HG03175 (cell line): Measurements from ENCODE around the gene NCOA1.

Source experiments
- ATAC-seq: cut with Tn5 transposase; IDR thresholded peaks from one replicate; pipeline ENCODE4 v1.9.1; 2021; ENCODE audit warnings: mild to moderate bottlenecking, moderate library complexity; ENCODE audit not compliant: unreplicated experiment

Gene NCOA1

DNA sequence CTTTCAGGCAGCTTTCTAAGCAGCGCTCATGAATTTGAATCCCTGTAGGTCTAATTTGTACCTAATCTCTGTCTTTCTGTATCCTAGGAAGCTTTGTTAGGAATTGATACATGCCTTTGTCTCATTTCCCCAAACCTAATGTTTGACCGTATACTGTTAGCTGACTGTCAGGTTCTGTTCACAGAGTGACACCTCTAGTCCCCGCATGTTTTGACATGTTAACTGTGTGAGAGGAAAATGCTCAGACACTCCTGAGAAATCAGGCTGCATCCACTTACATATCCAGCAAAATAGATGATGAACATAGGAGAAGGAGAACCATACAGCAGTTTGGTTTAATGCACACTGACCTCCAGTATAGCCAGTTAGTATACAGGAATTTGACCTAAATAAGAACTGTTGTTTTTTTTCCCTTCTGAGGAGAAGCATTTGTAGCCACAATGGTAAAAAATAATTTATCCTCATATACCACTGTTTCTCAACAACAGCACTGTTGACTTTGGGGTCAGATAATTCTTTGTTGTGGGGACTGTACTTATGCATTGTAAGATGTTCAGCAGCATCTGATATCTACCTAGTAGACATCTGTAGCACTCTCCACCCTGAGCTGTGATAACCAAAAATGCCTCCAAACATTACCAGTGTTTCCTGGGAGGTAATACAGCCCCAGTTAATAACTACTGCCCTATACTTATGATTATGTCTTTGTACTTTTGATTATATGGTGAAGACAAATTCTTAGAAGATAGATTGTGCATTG is 130.9 kb downstream of the NCOA1 start:
- no peak for ATAC-seq

DNA sequence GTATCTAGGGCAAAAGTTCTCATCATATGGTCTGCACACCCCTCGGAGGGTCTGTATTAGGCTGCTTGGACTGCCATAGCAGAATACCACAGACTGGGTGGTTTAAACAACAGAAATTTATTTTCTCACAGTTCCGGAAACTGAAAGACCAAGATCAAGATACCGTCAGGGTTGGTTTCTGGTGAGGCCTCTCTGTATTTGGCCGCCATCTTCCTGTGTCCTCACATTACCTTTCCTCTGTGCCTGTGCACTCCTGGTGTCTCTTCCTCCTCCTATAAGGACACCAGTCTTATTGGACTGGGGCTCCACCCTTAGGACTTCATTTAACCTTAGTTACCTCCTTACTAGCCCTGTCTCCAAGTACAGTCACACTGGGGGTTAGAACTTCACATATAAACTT is 132.5 kb downstream of the NCOA1 start:
- no peak for ATAC-seq

DNA sequence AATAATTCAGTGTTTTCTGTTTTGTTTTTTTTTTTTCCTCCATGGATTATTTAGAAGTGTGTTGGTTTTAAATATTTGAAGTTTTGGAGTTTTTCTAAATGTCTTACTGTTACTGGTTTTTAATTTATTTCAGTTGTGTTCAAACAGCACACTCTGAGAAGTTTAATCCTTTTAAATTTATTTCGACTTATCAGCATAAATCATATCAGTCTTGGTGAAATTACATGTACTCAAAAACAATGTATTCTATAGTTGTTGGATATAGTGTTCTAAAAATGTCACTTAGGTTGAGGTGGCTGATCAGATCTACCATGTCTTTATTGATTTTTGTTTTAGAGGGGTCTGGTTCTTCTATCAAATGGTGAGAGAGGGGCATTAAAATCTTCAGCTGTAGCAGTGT is 134.7 kb downstream of the NCOA1 start:
- ATAC-seq, result no peak

DNA sequence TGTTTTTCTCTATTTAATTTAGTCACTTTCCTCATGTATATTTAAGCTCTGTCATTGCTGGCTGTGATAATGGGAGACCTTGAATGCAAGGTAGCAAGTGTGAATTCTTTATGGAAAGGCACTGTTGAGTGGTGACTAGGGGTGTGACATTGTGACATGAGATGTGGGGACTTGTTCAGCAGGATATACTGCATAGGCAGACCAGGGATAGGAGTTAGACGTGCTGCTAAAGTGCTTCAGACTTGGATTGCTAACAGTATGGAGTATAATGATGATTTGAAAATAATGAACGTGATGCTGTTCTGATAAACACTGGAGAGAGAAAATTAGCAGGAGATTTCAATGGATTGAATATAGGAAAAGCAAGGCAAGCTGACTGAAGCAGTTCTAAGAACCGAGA is 135.1 kb downstream of the NCOA1 start:
- ATAC-seq, result no peak

DNA sequence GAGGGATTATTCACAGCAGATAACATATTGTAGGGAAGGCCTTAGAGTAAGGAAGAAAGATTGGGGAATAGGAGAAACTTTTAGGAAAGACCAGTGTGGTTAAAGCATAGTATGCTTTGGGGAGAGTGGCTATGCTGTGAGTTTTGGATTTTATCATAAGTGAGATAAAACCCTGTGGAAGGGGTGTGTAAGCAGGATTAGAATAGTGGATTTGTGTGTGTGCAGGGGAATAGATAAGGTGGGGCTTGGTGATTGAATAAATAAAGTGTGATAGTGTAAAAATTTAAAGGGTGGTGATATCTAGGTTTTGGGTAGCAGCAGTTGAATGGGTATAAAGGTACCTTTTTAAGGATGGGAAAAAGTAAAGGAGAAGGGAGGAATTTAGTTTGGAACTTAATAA is 137.7 kb downstream of the NCOA1 start:
- ATAC-seq, result no peak

DNA sequence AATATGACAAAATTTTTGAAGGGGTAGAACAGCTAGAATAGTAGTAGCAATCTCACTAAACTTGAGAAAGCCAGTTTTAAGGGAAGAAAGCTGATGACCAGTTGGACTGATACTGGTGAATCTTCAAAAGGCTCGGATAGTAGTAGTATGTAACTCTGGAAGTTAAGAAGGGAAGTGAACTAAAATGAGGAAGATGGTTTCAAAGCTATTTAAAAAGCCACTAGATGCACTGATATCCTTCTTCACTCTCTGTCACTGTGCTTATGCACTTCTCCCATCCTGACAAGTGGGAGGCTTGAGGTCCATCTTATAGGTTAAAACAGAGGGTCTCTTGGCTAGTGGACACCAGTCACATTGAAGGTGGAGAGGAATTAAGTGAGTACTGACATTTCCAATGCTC is 141.1 kb downstream of the NCOA1 start:
- no peak for ATAC-seq

DNA sequence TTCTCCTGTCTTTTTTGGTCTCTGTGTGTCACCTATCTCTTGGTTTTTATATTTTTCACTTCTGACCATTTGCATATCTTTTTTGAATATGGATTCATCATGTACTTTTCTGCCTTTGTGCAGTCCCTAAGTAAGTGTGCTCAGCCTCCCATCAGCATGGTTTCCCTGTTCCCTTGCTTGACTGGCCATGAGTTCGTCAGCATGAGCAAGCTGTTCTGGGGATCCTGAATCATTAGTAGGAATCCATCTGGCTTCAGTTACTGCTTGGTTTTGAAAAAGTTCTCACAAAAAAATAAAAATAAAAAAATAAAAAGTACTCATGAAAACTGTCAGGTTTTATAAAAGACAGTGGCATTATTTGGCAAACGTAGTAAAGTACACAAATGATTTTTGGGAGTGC is 144.1 kb downstream of the NCOA1 start:
- ATAC-seq, result no peak

DNA sequence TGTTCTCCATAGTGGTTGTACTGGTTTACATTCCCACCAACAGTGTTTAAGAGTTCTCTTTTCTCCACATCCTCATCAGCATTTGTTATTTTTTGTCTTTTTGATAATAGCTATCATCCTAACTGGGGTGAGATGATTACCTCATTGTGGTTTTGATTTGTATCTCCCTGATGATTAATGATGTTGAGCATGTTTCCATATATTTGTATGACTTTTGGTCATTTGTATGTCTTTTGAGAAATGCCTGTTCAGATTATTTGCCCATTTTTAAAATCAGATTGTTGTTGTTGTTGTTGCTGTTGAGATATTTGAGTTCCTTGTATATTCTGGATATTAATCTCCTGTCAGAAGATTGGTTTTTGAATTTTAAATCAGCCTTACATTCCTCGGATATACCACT is 147.5 kb downstream of the NCOA1 start:
- ATAC-seq, result no peak

DNA sequence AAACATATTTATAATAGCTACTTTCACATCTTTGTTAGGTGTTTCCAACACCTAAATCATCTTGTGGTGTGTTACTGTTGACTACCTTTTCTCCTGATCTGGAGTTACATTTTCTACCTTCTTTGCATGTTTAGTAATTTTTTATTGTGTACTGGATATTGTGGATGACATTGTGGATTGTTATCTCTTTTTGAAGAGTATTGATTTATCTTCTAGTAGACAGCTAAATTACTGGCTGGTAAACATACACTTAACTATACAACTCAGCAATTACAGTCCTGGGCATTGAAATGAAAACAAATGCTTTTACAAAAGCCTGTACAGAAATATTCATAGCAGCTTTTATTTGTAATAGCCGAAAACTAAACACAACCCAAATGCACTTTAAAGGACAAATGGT is 151.3 kb downstream of the NCOA1 start:
- ATAC-seq, result no peak

DNA sequence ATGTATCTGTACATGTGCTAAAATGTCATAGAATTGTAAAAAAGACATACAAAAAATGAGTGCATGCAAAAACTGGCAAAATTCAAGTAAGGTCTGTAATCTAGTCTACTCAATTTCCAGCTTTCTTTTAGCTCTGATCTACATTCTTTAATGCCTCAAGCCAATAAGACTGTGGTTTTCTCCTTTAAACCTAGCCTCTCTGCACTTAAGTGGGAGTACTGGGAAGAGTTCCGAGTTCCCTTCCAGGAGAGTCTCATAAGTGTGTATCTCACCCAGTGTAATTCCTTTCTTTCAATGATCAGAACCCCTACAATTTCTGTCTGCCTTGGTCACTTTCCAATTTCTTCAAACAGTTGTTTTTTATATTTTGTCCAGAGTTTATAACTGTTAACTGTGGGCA is 152.0 kb downstream of the NCOA1 start:
- no peak for ATAC-seq

DNA sequence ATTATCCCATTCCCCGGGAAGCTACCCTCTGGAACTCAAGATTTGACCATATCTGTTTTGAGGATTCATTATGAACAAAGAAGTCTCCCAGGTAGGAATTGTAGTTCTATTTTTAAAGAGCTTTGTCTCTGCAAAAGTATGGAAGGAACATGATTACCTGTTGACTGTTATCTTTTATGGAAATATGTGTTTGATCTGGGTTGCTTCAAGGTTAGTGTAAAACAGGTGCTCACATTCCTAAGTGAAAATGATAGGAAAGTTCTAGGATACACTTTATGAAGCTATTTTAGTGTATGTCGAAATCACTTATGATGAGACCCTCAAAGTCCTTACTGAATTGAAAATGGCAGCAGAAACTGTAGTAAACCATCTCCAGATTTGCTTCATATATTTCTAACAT is 153.0 kb downstream of the NCOA1 start:
- no peak for ATAC-seq

DNA sequence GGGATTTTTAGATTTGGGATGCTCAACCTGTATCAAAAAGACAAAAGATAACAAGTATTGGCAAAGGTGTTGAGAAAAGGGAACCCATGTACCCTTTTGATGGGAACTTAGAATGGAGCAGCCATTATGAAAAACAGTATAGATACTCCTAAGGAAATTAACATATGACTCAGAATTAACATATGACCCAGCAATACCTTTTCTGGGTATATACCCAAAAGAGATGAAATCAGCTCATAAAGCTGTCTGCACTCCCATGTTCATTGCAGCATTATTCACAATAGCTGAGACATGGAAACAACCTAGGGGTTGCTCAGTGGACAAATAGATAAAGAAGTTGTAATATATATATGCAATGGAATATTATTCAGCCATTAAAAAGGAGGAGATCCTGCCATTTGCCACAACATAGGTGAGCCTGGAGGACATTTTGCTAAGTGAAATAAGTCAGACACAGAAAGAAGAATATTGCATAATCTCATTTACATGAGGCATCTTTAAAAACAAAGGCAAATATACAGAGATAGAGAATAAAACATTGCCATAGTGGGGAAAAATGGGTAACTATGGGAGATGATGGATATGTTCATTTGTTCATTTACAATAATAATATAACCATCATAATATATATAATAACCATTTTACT is 160.1 kb downstream of the NCOA1 start:
- ATAC-seq, result no peak

DNA sequence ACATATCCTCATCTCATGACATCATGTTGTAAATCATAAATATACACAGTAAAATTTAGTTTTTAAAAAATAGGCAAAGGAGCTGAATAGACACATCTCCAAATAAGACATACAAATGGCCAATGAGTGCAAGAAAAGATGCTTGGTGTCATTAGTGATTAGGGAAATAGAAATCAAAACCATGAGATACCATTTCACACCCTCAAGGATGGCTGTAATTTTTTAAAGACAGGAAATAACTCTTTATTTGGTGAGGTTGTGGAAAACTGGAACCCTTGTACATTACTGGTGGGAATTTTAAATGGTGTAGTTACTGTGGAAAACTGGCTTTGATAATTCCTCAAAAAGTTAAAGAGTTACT is 160.6 kb downstream of the NCOA1 start:
- no peak for ATAC-seq

DNA sequence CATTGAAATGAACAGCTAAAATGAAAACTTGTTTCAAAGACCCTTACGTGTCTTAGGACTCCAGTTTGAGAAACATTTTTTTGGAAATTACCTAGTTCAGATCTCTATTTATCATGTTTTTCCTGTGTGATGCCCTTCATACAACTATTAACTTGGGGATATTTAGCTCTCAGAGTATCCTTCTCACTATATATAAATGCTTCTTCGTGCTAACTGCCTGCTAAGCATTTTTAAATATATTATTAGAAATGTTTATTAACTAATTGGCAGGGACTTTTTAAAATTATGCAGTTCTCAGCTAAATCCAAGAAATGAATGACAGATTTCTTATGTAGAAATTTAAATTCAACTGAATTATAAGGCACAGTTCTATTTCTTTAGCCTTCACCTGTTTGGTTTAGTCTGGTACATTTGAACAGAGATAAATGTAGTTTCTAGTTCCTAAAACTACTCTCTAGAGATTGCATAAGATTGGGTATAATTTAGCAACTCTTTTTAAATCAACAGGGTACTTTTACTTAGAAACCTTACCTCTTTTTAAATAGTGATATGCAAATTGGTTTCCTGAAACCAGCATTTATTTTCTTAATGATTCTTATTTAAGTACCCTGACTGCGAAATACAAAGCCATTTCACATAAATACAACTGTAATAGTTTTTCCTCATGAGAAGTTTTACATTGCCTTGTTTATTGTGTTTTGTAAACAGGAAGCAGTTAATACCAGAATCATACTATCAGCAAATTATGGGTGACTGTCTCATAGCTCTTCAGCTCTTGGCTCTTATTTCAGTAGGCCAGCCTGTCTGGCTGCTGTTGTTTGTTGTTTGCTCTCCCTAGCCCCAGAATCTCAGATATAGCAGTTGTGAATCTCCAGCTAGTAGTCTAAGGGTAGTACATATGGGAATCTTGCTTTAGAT is 161.5 kb downstream of the NCOA1 start:
- ATAC-seq, result no peak

DNA sequence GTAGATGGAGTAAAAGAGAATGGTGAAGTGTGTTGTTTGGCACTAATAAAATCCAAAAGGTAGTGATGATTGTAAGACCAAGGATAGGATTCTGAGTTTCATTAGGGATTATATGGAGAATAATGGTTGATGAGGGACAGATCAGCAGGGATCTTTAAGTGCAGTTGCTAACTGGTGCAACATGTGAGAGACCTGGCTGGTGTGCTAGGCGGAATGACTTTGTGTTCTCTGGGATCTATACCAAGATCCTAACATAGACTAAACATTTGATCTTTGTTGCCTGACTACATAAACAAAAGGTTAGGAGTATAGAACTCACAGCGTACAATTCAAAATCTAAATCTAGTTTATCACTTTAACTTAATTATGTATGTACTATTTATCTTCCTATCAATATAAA is 166.8 kb downstream of the NCOA1 start:
- no peak for ATAC-seq

DNA sequence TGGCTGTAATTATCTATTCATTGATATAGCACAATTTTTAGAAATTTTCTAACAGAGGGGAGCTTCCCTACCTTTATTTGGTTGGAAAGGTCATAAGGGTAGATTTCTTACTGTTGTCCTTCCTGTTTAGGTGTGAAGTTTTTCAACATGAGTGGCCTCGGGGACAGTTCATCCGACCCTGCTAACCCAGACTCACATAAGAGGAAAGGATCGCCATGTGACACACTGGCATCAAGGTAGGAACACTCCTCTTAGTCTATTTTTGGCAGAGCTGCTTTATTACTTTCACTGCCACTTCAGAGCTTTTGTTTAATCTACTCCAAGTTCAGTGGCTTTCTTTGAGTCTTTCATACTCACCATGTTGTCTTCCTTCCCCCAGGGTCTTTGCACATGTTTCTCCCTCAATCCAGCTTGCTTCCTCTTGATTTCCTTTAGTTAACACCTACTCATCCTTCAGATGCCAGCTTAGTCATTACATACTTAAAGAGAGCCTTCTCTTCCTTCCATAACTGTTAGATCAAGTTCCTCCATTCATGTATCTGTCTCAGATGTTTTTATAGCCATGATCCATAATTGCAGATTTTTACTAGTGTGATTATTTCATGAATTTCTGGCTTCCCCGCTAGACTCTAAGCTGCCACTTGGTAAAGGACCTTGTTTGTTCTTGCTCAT is 167.6 kb downstream of the NCOA1 start:
- ATAC-seq, result no peak

DNA sequence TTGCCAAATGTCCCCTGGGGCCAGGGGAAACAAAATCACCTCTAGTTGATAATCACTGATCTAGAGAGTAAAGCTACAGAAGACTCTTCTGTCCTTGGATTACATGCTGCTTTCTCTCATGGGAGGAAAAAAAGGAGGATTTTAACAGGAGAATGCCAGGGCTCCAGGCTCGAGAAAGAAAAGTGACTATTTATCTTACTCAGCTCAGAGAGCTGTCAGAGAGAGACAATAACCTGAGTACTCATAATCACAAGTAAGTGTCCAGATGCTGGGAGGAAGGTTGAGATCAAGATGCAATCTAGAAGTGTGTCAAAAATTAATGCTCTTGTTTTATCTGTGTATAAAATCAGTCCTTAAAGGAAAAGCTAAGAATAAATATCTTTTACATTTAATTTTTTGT is 168.8 kb downstream of the NCOA1 start:
- ATAC-seq, result no peak

DNA sequence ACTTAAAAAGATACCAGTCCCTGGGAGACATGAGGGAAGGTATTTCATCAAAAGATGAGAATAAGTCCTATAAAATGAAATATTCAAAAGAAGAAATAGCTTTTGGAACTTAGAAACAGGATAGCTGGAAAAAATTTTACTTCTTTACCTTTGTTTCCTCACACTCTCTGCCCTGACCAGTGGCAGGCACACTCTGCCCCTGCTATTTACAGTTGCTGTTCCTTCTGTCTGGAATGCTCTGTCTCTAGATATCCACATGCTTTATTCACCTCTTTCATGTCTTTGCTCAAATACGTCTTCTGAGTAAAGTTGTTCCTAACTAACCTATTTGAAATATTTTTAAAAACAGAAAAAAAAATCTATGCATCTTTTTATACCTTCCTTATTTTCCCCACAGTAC is 176.5 kb downstream of the NCOA1 start:
- no peak for ATAC-seq

DNA sequence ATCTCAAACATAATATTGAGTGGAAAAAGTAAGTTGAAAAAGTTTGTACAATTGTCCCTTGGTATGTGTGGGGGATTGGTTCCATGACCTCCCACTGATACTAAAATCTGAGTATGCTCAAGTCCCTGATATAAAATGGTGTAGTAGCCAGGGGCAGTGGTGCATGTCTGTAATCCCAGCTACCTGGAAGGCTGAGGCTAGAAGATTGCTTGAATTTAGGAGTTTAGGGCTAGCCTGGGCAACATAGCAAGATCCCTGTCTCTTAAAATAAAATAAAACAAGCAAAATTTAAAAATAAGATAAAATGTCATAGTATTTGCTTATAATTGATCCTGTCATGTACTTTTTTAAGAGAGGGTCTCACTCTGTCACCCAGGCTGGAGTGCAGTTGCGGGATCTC is 180.2 kb downstream of the NCOA1 start:
- ATAC-seq, result no peak

DNA sequence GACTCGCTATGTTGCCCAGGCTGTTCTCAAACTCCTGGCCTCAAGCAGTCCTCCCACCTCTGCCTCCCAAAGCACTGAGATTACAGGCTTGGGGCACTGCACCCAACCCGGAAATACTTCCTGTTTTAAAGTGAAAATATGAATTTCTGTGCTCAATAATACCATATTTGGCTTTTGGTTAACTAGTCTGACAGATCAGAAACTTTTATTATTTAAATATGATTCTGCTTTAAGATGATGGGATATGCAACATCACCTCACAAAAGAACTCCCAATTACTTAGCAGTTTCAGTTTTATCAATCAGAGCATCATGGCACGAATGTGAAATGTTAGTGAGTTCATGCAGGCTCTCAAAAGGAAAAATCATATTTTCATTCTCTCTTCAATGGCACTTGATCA is 181.5 kb downstream of the NCOA1 start:
- no peak for ATAC-seq

DNA sequence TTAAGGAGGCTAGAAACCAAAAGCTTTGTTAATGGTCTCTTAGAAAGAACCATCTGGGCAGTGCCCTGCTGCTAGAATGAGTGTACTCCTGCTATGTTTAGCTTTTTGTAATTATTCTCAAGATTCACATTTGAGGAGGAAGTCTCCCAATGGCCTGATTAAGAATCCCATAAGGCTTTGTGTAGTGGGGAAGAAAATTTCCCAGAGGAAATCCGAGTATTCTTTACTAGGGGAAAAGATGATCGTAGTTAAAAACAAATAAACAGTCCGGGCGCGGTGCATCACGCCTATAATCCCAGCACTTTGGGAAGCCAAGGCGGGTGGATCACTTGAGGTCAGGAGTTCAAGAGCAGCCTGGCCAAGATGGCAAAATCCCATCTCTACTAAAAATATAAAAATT is 184.3 kb downstream of the NCOA1 start:
- no peak for ATAC-seq
